ENCODE results near the gene MAP3K20. TPM values are rescaled to one million over a fixed set of nuclear protein-coding genes. Genes with fewer than 3 reads are reported as not detected.

MAP3K20 gene
- total RNA-seq = 10 to 100 TPM; 45.9 to 79.6 TPM

DNA sequence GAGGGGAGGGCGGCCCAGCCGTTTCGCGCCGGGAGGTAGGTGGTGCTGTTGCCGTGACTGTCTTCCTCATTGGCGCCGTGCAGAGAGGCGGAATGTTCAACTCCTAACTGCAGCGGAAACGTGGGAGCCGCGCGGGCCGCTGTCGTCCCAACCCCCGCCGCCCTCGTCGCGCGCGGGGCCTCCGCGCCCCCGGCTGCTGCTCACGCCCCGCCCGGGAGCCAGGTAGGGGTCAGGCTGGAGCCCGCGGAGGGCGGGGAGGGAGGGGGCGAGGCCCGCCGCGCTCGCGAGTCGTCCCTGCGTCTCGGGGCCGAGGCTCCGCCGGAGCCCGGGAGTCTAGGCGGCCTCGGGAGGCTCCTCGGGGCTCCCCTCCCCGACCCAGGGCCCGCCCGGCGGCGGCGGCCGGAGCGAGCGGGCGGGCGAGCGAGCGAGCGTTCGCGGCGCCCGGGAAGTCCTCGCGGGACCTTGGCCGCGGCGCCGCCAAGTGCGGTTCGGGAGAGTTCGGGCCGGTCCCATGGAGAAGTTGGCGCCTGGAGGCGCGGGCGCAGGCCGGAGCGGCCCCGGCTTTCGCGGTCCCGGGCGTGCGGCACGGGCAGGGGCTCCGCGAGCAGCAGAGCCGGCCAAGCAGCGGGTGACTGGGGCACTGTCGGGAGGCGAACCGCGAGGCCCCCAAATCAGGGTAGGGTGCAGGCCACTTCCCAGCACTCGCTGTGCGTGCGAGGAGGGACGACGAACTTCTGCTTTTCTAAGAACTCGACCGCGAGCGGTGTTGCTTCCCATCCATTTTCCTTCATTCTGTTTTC, at the start of gene MAP3K20:
MAP3K20 (plus strand) TSS at position 66 of the 800 bp plus-strand sequence. CDS start 15,186 bp downstream, outside the sequence.
- DNase-seq (ENCODE audit: low spot score) (peak; percentile 38), ATAC-seq (ENCODE audit: insufficient number of reproducible peaks, low FRiP score, low read depth) (peak; percentile 33)
- Histone ChIP-seq H3K4me3 (peak within 1 kb of the TSS; percentile 83), H3K36me3 (no peaks in the 10 kb centered on the region), H3K27ac (peak within 1 kb of the TSS; percentile 90 to 98), H3K9me3 (no peaks in the 10 kb centered on the region), H3K27me3 (replicated peaks; ENCODE audit: insufficient read depth) (no peaks in the 10 kb centered on the region), H3K4me1 (ENCODE audit: control insufficient read depth in 1 of 2, low read depth in 2 of 2) (peaks cover 19 to 56% of the 10 kb centered on the region in 2 donors)
- TF ChIP-seq, protein P1, sequence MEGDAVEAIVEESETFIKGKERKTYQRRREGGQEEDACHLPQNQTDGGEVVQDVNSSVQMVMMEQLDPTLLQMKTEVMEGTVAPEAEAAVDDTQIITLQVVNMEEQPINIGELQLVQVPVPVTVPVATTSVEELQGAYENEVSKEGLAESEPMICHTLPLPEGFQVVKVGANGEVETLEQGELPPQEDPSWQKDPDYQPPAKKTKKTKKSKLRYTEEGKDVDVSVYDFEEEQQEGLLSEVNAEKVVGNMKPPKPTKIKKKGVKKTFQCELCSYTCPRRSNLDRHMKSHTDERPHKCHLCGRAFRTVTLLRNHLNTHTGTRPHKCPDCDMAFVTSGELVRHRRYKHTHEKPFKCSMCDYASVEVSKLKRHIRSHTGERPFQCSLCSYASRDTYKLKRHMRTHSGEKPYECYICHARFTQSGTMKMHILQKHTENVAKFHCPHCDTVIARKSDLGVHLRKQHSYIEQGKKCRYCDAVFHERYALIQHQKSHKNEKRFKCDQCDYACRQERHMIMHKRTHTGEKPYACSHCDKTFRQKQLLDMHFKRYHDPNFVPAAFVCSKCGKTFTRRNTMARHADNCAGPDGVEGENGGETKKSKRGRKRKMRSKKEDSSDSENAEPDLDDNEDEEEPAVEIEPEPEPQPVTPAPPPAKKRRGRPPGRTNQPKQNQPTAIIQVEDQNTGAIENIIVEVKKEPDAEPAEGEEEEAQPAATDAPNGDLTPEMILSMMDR (IDR thresholded peaks at IDR 0.05) = peak; percentile 36

DNA sequence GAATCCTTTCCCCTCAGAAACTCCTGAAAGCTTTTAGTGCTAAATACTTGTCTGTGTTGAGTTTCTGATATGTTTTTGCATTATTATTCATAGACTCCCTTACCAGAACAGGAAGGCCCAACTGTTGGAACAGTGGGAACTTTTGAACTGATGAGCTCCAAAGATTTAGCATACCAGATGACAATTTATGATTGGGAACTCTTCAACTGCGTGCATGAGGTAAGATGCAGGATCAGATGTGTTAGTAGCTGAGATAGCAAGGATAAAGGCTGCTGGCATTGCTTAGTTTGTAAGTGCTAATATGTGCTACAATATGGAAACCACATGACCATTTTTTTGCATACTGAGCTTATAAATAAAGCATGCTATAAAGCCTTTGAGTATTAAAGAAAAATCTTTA, 49.2 kb upstream of the MAP3K20 start:
- ATAC-seq (ENCODE audit: insufficient number of reproducible peaks, low FRiP score, low read depth) (no peak), DNase-seq (ENCODE audit: low spot score) (no peak)
- Histone ChIP-seq H3K9me3 (no peaks in the 10 kb centered on the region), H3K27me3 (replicated peaks; ENCODE audit: insufficient read depth) (no peaks in the 10 kb centered on the region), H3K4me3 (no peak overlapping the region), H3K27ac (peak overlapping the region in 1 of 2 donors; percentile 50), H3K4me1 (ENCODE audit: control insufficient read depth in 1 of 2, low read depth in 2 of 2) (peaks cover 6 to 20% of the 10 kb centered on the region in 2 donors), H3K36me3 (no peaks in the 10 kb centered on the region)
- TF ChIP-seq, protein P1 (IDR thresholded peaks at IDR 0.05) = no peak

DNA sequence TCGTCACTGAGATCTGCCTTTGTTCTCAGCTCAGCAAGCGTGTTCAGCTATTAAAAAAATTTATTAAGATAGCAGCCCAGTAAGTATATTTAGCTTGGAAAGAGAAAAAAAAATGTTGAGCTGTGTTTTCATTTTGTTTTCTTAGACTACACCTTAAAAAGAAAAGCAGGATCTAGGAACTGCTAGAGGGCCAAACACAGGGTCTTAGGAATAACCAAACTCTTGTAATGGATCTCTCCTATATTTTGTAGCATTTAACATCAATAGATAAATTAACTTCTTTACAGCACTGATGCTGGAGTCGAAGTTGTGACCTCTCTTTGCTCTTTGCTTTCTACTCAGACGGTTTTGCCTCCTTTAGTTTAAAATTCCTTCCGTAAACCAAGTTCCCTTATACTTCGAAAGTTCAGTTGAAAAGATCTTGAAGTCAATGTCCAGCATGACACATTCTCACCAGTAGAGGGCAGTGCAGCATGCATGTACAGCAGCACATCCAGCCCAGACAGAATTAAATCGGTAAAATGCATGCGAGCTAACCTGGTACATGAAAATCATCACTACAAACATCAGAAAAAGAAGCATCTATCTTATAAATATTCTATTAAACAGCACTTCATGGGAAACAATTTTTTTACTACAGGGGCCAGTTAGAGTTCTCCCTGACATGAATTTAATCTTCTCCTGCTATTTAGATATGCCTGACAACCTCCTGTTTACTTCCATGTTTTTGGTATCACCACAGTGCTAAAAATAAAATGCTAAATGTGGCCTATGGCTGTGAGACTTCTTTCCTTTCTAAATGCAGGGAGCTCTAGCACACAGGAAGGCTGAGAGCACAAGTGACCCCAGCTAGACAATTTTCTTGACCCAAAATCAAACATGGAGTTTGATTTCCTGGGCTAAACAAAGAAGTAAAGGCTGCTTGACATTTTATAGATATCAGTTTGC, 48.2 kb upstream of the MAP3K20 start:
- no peaks in the 10 kb centered on the region for H3K9me3 ChIP-seq
- peak; percentile 82 for DNase-seq (ENCODE audit: low spot score)
- no peaks in the 10 kb centered on the region for H3K27me3 ChIP-seq (replicated peaks; ENCODE audit: insufficient read depth)
- H3K27ac ChIP-seq = peak overlapping the region; percentile 50 to 66
- H3K36me3 ChIP-seq = no peaks in the 10 kb centered on the region
- peak overlapping the region; percentile 0 for H3K4me3 ChIP-seq
- peak; percentile 61 for ATAC-seq (ENCODE audit: insufficient number of reproducible peaks, low FRiP score, low read depth)
- H3K4me1 ChIP-seq (ENCODE audit: control insufficient read depth in 1 of 2, low read depth in 2 of 2) = peaks cover 6 to 20% of the 10 kb centered on the region in 2 donors
- TF ChIP-seq, protein P1 (IDR thresholded peaks at IDR 0.05) = peak; percentile 93

DNA sequence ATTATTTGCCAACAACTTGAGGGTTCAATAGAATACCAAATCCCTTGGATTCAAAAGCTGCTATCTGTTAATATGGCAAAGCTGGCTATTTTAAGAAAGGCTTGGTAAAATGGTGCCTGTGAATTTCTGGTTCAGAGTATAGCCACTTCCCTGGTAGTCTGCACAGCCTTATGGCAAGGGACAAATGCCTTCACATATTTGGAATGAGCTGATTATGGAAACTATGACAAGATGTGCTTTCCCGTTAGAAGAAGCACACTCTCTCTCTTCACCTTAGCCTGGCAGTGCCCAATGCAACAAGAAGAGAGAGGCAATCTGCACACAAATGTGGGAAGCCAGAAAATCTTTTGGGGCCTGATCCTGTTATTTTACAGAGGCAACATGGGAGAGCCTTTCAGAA, 47.5 kb upstream of the MAP3K20 start:
- TF ChIP-seq, protein P1 (IDR thresholded peaks at IDR 0.05) = no peak
- Histone ChIP-seq H3K36me3 (no peaks in the 10 kb centered on the region), H3K4me1 (ENCODE audit: control insufficient read depth in 1 of 2, low read depth in 2 of 2) (peaks cover 6 to 20% of the 10 kb centered on the region in 2 donors), H3K9me3 (no peaks in the 10 kb centered on the region), H3K27ac (peak overlapping the region; percentile 50 to 66), H3K4me3 (peak overlapping the region; percentile 0), H3K27me3 (replicated peaks; ENCODE audit: insufficient read depth) (no peaks in the 10 kb centered on the region)
- DNase-seq (ENCODE audit: low spot score) (no peak), ATAC-seq (ENCODE audit: insufficient number of reproducible peaks, low FRiP score, low read depth) (no peak)

DNA sequence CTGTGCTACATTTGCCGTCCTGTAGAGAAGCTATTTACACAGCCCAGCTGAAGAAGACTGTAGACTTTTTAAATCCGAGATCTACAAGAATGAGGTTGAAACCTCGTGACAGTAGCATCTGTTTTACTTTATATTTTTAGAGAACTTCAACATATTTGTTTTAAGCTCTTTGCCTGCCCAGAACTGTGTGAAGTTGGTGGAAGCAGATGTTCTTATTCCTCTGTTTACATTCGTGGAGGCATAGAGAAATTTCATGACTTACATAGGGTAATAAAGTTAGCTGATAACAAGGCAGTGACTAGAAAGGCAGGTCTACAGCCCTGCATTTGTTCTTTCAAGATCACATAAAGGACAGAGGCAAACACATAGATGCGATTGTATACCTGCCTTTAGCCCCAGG, 47.0 kb upstream of the MAP3K20 start:
- TF ChIP-seq, protein P1 (IDR thresholded peaks at IDR 0.05) = no peak
- ATAC-seq (ENCODE audit: insufficient number of reproducible peaks, low FRiP score, low read depth) = no peak
- H3K27ac ChIP-seq = peak overlapping the region in 1 of 2 donors; percentile 66

More for the DNA sequence above, 47.0 kb upstream of the MAP3K20 start:
- Histone ChIP-seq H3K4me3 (no peak overlapping the region), H3K36me3 (no peaks in the 10 kb centered on the region), H3K9me3 (no peaks in the 10 kb centered on the region), H3K27me3 (replicated peaks; ENCODE audit: insufficient read depth) (no peaks in the 10 kb centered on the region), H3K4me1 (ENCODE audit: control insufficient read depth in 1 of 2, low read depth in 2 of 2) (peaks cover 6 to 20% of the 10 kb centered on the region in 2 donors)
- DNase-seq (ENCODE audit: low spot score) = no peak

All from thoracic aorta (tissue), 2 donors.